Measurements from ENCODE around the gene MYRF.

- TF ChIP-seq CTCF (conservative IDR thresholded peaks at IDR 0.05) (no peak), ZFX (IDR thresholded peaks at IDR 0.05) (no peak)
Observed at GRCh38 chr11:61725781-61726231, 26.6 kb upstream of the MYRF start.

Measured in C4-2B (cell line).